HCT116 (cell line): ENCODE measurements around the gene ARHGAP42. TPM values are rescaled to one million over a fixed set of nuclear protein-coding genes. Genes with fewer than 3 reads are reported as not detected.
A peak's percentile ranks its signal among the peaks of the same experiment; 100 is the strongest.

Experiments
- ATAC-seq: fragments of 200-7000 bp; cut with Tn5 transposase; 2 replicates; pipeline ENCODE4 v1.9.1; 2020; ENCODE audit warnings: mild to moderate bottlenecking, moderate library complexity
- BruUV-seq: library from RNA; stranded (reverse); fragments of 400-500 nt; replicated peaks from 2 replicates; lab custom pipeline; 2021; lab: Mats Ljungman, UMichigan
- CTCF ChIA-PET: fragments of 300-600 bp; sonication (Branson Sonifier 250); formaldehyde crosslinking; loops from one replicate; lab custom pipeline; 2021; ENCODE audit warnings: antibody characterized with exemption; lab: Charles Lee
- POLR2A ChIA-PET: fragments of 300-600, 350-600 bp; sonication (Branson Sonifier 250); formaldehyde crosslinking; loops from one replicate; lab custom pipeline; 2021; ENCODE audit warnings: antibody characterized with exemption; lab: Charles Lee
- RAD21 ChIA-PET, 2 experiments: fragments of 300-600 bp; sonication (Branson Sonifier 250); formaldehyde crosslinking; loops; one replicate each; lab custom pipeline; 2023; ENCODE audit warnings: low total read pairs in 2 of 2; ENCODE audit not compliant: uncharacterized antibody in 2 of 2, unreplicated experiment in 2 of 2, low non-redundant PET in 1 of 2; lab: Charles Lee
- DNase-seq: peaks from one replicate; pipeline ENCODE4 v3.0.0-alpha.2; 2010; ENCODE audit warnings: low read depth, low spot score
- H2AFZ ChIP-seq: fragments of 200-600 bp; shearing (Covaris generic), sonication (generic); 2 replicates; pipeline ENCODE4 v1.6.1; 2017; ENCODE audit warnings: low read depth, mixed run types, mixed read lengths, antibody characterized with exemption, low read length; ENCODE audit not compliant: poor library complexity, severe bottlenecking
- H3K27ac ChIP-seq: 2 replicates; pipeline ENCODE4 v1.5.1; 2012; ENCODE audit warnings: low read depth, low read length
- H3K27me3 ChIP-seq: fragments of 200-600 bp; sonication (generic); 2 replicates; pipeline ENCODE4 v1.6.1; 2016; ENCODE audit warnings: mixed run types, low read length, mixed read lengths; ENCODE audit not compliant: insufficient read depth
- H3K36me3 ChIP-seq, 2 experiments: fragments of 200-500 bp in 1 of 2; fragments of 200-600 bp in 1 of 2; sonication (Bioruptor generic) in 1 of 2; sonication (generic) in 1 of 2; 2 replicates each; pipeline versions ENCODE4 v1.5.1 to v1.6.1; 2014 to 2016; ENCODE audit warnings: low read length in 2 of 2, inconsistent platforms in 1 of 2, mixed read lengths in 1 of 2, mixed run types in 1 of 2; ENCODE audit not compliant: insufficient read depth in 2 of 2, control insufficient read depth in 1 of 2
- H3K4me1 ChIP-seq, 2 experiments: fragments of 200-600 bp in 1 of 2; sonication (generic) in 1 of 2; 2 replicates each; pipeline versions ENCODE4 v1.5.1 to v1.6.1; 2012 to 2017; ENCODE audit warnings: low read length in 2 of 2, inconsistent platforms in 1 of 2, mild to moderate bottlenecking in 1 of 2, mixed read lengths in 1 of 2, mixed run types in 1 of 2, moderate library complexity in 1 of 2; ENCODE audit not compliant: insufficient read depth in 2 of 2, control insufficient read depth in 1 of 2
- H3K4me2 ChIP-seq: fragments of 200-600 bp; sonication (generic); 2 replicates; pipeline ENCODE4 v1.6.1; 2017; ENCODE audit warnings: mixed run types, low read length, mixed read lengths
- H3K4me3 ChIP-seq, 2 experiments: fragments of 200-600 bp in 1 of 2; sonication (generic) in 1 of 2; replicated peaks in 1 of 2; 2 replicates each; pipeline ENCODE4 v1.5.1; 2011 to 2016; ENCODE audit warnings: low read length in 2 of 2, control low read depth in 1 of 2, low read depth in 1 of 2, mild to moderate bottlenecking in 1 of 2, mixed read lengths in 1 of 2, mixed run types in 1 of 2
- H3K79me2 ChIP-seq: fragments of 200-600 bp; sonication (generic); 2 replicates; pipeline ENCODE4 v1.6.1; 2017; ENCODE audit warnings: mild to moderate bottlenecking, mixed run types, low read length, moderate library complexity, mixed read lengths; ENCODE audit not compliant: insufficient read depth
- H3K9ac ChIP-seq: fragments of 200-600 bp; sonication (generic); 2 replicates; pipeline ENCODE4 v1.6.1; 2016; ENCODE audit warnings: low read length, mixed read lengths
- H3K9me2 ChIP-seq: fragments of 200-600 bp; sonication (generic), shearing (Covaris generic); 2 replicates; pipeline ENCODE4 v1.6.1; 2017; ENCODE audit warnings: mixed run types, mild to moderate bottlenecking, moderate library complexity; ENCODE audit not compliant: insufficient read depth
- H3K9me3 ChIP-seq, 2 experiments: fragments of 200-500 bp in 1 of 2; fragments of 200-600 bp in 1 of 2; sonication (Bioruptor generic) in 1 of 2; sonication (generic) in 1 of 2; 2 replicates each; pipeline ENCODE4 v1.6.1; 2014 to 2017; ENCODE audit warnings: low read length in 2 of 2, mixed read lengths in 2 of 2, inconsistent platforms in 1 of 2, low read depth in 1 of 2, mild to moderate bottlenecking in 1 of 2, mixed run types in 1 of 2, moderate library complexity in 1 of 2; ENCODE audit not compliant: control insufficient read depth in 1 of 2, insufficient read depth in 1 of 2
- H4K20me1 ChIP-seq: fragments of 200-600 bp; sonication (generic), shearing (Covaris generic); 2 replicates; pipeline ENCODE4 v1.6.1; 2017; ENCODE audit warnings: mixed run types, mild to moderate bottlenecking, moderate library complexity; ENCODE audit not compliant: insufficient read depth
- CBX3 ChIP-seq: IDR thresholded peaks from 2 replicates; pipeline ENCODE4 v1.6.1; 2012; ENCODE audit warnings: low read depth
- CEBPB ChIP-seq: IDR thresholded peaks from 2 replicates; pipeline ENCODE4 v1.6.1; 2012; ENCODE audit warnings: low read depth
- EGR1 ChIP-seq: IDR thresholded peaks from 2 replicates; pipeline ENCODE4 v1.6.1; 2012; ENCODE audit warnings: low read depth
- EZH2 ChIP-seq: fragments of 200-600 bp; sonication (generic); IDR thresholded peaks from 2 replicates; pipeline ENCODE4 v1.6.1; 2017; ENCODE audit warnings: antibody characterized with exemption, mixed run types
- FOSL1 ChIP-seq: IDR thresholded peaks from 2 replicates; pipeline ENCODE4 v1.6.1; 2012; ENCODE audit warnings: low read depth
- JUND ChIP-seq: IDR thresholded peaks from 2 replicates; pipeline ENCODE4 v1.6.1; 2012
- POLR2A ChIP-seq: IDR thresholded peaks from 2 replicates; pipeline ENCODE4 v1.7.0; 2011; ENCODE audit warnings: borderline replicate concordance; ENCODE audit not compliant: insufficient read depth, insufficient read length; ENCODE audit errors: extremely low read depth
- RAD21 ChIP-seq: IDR thresholded peaks from 2 replicates; pipeline ENCODE4 v1.6.1; 2012; ENCODE audit warnings: low read depth, mild to moderate bottlenecking
- SIN3A ChIP-seq: IDR thresholded peaks from 2 replicates; pipeline ENCODE4 v1.6.1; 2012; ENCODE audit warnings: low read depth
- SP1 ChIP-seq: IDR thresholded peaks from 2 replicates; pipeline ENCODE4 v1.6.1; 2012; ENCODE audit warnings: low read depth
- ZFX ChIP-seq: fragments of 450-650 bp; IDR thresholded peaks from 2 replicates; pipeline ENCODE4 v1.6.1; 2017
- intact Hi-C: fragments of 100-400 bp; cut with micrococcal nuclease; formaldehyde crosslinking; loops from 2 replicates; pipeline ENCODE4 v1.10.0; 2022
- total RNA-seq: library from RNA; stranded (reverse); gene quantifications from one replicate; pipeline ENCODE4 v1.2.1, GENCODE V29; 2021; ENCODE audit not compliant: unreplicated experiment
- TF ChIP-seq, protein P1 (sequence below): IDR thresholded peaks from 2 replicates; pipeline ENCODE4 v1.6.1; 2012
- TF ChIP-seq, protein P2 (sequence below): IDR thresholded peaks from 2 replicates; pipeline ENCODE4 v1.6.1; 2012
- TF ChIP-seq, protein P3 (sequence below): IDR thresholded peaks from 2 replicates; pipeline ENCODE4 v1.6.1; 2011; ENCODE audit warnings: mild to moderate bottlenecking, low read length, moderate library complexity; ENCODE audit not compliant: insufficient replicate concordance; ENCODE audit errors: extremely low read depth

ARHGAP42 gene
- total RNA-seq, 1 experiment from 2014 or later = 12.3 TPM

DNA sequence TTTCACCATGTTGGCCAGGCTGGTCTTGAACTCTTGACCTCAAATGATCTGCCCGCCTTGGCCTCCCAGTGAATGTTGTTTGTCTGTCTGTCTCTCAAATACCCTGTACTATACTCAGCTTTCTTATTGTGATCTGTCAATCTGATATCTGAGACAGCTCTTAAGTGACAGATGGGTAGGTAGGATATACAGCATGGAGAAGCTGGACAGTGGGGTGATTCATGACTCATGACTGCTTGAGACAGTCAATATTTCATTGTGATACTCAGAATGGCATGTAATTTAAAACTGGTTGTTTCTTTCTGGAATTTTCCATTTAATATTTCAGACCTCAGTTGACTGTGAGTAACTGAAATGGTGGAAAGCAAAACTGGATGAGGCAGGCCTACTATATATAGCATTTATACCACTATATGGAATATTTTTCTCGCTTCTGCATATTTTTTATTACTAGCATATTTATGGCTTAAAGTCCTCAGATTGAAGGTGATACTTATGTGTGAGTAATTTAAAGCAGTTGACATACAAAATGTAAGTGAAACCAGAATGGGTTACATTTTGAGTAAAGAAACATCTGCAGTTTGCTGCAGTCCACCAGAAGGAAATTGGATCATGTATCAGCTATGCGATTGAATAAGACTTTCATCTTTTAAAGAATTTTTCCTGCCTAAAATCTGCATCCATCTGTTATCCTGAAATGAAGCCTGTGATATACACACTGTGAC lies 22.3 kb downstream of the ARHGAP42 start:
- Histone ChIP-seq H3K27me3 (no peaks in the 10 kb centered on the region), H3K79me2 (peaks cover 59% of the 10 kb centered on the region), H4K20me1 (no peaks in the 10 kb centered on the region), H3K4me3 (no peak overlapping the region)
- POLR2A ChIA-PET = no interaction called here
- peak; percentile 72; the same call in 1 of the 2 replicates for ATAC-seq
- RAD21 ChIA-PET = no interaction called here
- TF ChIP-seq SIN3A (peak; percentile 25; the same call in 1 of the 2 replicates), SP1 (peak; percentile 52), CBX3 (0 out of 2 replicates have a peak, but pooled peaks have one; percentile 26), FOSL1 (peak; percentile 55), ZFX (no peak), JUND (peak; percentile 68), POLR2A (no peak)
- TF ChIP-seq, all 23 proteins: peak for 5
- CTCF ChIA-PET = interaction anchor here (0.8 kb wide), 1 partner anchor 22 kb away, joined by 3 read pairs; no protein-coding TSS in a partner anchor
- peaks cover 7 to 31% of the 10 kb centered on the region in 2 experiments; a peak in 3 of 4 replicates for H3K4me1 ChIP-seq
- H2AFZ ChIP-seq = no peak overlapping the region
- H3K27ac ChIP-seq = no peak overlapping the region
- H3K36me3 ChIP-seq = no peaks in the 10 kb centered on the region
- BruUV-seq = no TSS peak
- DNase-seq = peak; percentile 26
- peak overlapping the region; percentile 46 for H3K4me2 ChIP-seq
- H3K9me2 ChIP-seq = no peaks in the 10 kb centered on the region
- no peak overlapping the region for H3K9ac ChIP-seq
- H3K9me3 ChIP-seq = no peaks in the 10 kb centered on the region
- intact Hi-C loops = no loop called here

DNA sequence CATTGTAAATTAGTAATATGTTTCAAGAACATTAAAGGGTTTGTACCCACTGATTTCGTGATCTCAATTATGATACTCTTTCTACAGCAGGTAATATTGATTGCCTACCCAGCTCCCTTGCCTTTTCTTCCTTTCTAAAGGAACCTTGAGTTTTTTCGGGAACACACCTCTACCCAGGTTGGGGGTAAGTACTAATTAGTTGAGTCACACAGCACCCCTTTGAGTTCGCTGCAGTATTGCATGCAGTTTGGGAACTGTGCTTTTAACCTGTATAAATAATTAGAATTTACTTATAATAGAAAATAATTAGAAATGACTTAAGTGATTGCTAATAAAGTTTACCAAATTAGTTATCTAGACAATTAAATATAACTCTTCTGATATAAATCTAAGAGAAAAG lies 24.9 kb downstream of the ARHGAP42 start:
- ChIA-PET POLR2A (no interaction called here), CTCF (no interaction called here)
- Histone ChIP-seq H3K79me2 (peaks cover 62% of the 10 kb centered on the region), H3K27me3 (no peaks in the 10 kb centered on the region), H3K4me3 (no peak overlapping the region), H2AFZ (no peak overlapping the region)
- no peak for DNase-seq
- TF ChIP-seq POLR2A (no peak), EZH2 (no peak), EGR1 (no peak), JUND (no peak), CEBPB (no peak), RAD21 (no peak)
- TF ChIP-seq, protein P1, sequence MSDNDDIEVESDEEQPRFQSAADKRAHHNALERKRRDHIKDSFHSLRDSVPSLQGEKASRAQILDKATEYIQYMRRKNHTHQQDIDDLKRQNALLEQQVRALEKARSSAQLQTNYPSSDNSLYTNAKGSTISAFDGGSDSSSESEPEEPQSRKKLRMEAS = no peak
- TF ChIP-seq, protein P2, sequence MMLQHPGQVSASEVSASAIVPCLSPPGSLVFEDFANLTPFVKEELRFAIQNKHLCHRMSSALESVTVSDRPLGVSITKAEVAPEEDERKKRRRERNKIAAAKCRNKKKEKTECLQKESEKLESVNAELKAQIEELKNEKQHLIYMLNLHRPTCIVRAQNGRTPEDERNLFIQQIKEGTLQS = no peak
- TF ChIP-seq, protein P3, sequence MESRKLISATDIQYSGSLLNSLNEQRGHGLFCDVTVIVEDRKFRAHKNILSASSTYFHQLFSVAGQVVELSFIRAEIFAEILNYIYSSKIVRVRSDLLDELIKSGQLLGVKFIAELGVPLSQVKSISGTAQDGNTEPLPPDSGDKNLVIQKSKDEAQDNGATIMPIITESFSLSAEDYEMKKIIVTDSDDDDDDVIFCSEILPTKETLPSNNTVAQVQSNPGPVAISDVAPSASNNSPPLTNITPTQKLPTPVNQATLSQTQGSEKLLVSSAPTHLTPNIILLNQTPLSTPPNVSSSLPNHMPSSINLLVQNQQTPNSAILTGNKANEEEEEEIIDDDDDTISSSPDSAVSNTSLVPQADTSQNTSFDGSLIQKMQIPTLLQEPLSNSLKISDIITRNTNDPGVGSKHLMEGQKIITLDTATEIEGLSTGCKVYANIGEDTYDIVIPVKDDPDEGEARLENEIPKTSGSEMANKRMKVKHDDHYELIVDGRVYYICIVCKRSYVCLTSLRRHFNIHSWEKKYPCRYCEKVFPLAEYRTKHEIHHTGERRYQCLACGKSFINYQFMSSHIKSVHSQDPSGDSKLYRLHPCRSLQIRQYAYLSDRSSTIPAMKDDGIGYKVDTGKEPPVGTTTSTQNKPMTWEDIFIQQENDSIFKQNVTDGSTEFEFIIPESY = no peak
- TF ChIP-seq, all 23 proteins: peak for 0
- Histone ChIP-seq H3K4me1 (peaks cover 7 to 27% of the 10 kb centered on the region in 2 experiments; a peak in 3 of 4 replicates), H4K20me1 (no peaks in the 10 kb centered on the region), H3K4me2 (no peak overlapping the region), H3K9ac (no peak overlapping the region), H3K9me3 (no peaks in the 10 kb centered on the region), H3K27ac (no peak overlapping the region), H3K9me2 (no peaks in the 10 kb centered on the region), H3K36me3 (no peaks in the 10 kb centered on the region)
- no peak for ATAC-seq
- RAD21 ChIA-PET = interaction anchor here in 1 of 2 experiments (0.7 kb wide), 1 partner anchor 28 kb away, joined by 3 read pairs; no protein-coding TSS in a partner anchor
- intact Hi-C loops = no loop called here
- no TSS peak for BruUV-seq
